ENCODE measurements around the gene CBX2. TPM values are rescaled to one million over a fixed set of nuclear protein-coding genes. Genes with fewer than 3 reads are reported as not detected.

CBX2 gene
- total RNA-seq, 1 experiment from 2014 or later, result 79.4 TPM

DNA sequence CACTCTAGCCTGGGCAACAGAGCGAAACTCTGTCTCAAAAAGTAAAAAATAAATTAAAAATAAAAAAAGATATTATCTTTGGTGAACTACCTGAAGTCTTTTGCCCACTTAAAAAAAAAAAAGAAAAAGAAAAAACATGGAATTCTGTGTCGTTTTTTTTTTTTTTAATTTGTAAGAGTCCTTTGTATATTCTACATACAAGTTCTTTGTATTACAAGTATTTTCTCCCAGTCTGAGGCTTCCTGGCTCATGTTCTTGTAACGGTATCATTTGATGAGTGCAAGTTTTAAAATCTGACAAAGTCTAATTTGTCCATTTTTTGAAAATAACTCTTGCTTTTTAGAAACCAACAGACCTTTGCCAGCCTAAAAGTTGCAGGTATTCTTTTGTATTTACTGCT is 12.2 kb upstream of the CBX2 start:
- Histone ChIP-seq H2AK5ac (ENCODE audit: insufficient read length, low read length) (no peak overlapping the region), H3K23ac (ENCODE audit: insufficient read length, low read depth, low read length) (no peak overlapping the region), H2BK20ac (ENCODE audit: low read depth, low read length, poor library complexity, severe bottlenecking) (no peak overlapping the region), H3K27ac (ENCODE audit: insufficient read length, low read depth, low read length) (no peak overlapping the region), H3K23me2 (ENCODE audit: insufficient read length, low read depth, low read length, poor library complexity, severe bottlenecking) (no peaks in the 10 kb centered on the region), H3K14ac (ENCODE audit: insufficient read depth, low read length) (no peak overlapping the region), H2BK15ac (ENCODE audit: low read depth, low read length) (no peak overlapping the region), H3K18ac (ENCODE audit: insufficient read length, low read depth, low read length) (no peak overlapping the region), H3K79me2 (ENCODE audit: insufficient read depth, low read length) (no peaks in the 10 kb centered on the region), H2BK12ac (ENCODE audit: insufficient read length, low read depth, low read length) (no peak overlapping the region), H3K79me1 (ENCODE audit: insufficient read depth, low read depth, low read length, poor library complexity, severe bottlenecking) (no peaks in the 10 kb centered on the region), H3K9ac (ENCODE audit: extremely low read depth, insufficient read length, low read length) (no peak overlapping the region), H2AFZ (ENCODE audit: low read length) (no peak overlapping the region), H4K5ac (ENCODE audit: insufficient read length, low read depth, low read length) (no peak overlapping the region), H4K20me1 (ENCODE audit: control insufficient read depth, insufficient read depth, insufficient read length) (no peaks in the 10 kb centered on the region), H3K9me3 (ENCODE audit: control insufficient read depth, low read depth, low read length) (no peaks in the 10 kb centered on the region), H4K91ac (ENCODE audit: insufficient read length, low read depth, low read length) (no peak overlapping the region), H2BK5ac (ENCODE audit: insufficient read length, low read length) (no peak overlapping the region), H3K4me2 (ENCODE audit: insufficient read depth, insufficient read length, low read length) (no peak overlapping the region), H3K4ac (ENCODE audit: low read depth, low read length) (no peak overlapping the region), H3K56ac (ENCODE audit: insufficient read length, low read depth, low read length) (no peak overlapping the region), H3K4me1 (ENCODE audit: insufficient read depth, low read length) (no peaks in the 10 kb centered on the region), H4K8ac (replicated peaks; ENCODE audit: insufficient read length, low read depth, low read length) (no peak overlapping the region), H3K27me3 (ENCODE audit: insufficient read depth, low read length) (no peaks in the 10 kb centered on the region), H3T11ph (ENCODE audit: low read length) (no peak overlapping the region), H2BK120ac (ENCODE audit: low read depth, low read length, poor library complexity, severe bottlenecking) (no peak overlapping the region)
- no peaks in the 10 kb centered on the region for H3K36me3 Mint-ChIP-seq (ENCODE audit: insufficient read depth in 1 of 3, low read depth in 3 of 3)
- H3K4me1 Mint-ChIP-seq, result peaks cover 4 to 5% of the 10 kb centered on the region in 2 experiments; a peak in 3 of 4 replicates
- TF ChIP-seq, protein P1, sequence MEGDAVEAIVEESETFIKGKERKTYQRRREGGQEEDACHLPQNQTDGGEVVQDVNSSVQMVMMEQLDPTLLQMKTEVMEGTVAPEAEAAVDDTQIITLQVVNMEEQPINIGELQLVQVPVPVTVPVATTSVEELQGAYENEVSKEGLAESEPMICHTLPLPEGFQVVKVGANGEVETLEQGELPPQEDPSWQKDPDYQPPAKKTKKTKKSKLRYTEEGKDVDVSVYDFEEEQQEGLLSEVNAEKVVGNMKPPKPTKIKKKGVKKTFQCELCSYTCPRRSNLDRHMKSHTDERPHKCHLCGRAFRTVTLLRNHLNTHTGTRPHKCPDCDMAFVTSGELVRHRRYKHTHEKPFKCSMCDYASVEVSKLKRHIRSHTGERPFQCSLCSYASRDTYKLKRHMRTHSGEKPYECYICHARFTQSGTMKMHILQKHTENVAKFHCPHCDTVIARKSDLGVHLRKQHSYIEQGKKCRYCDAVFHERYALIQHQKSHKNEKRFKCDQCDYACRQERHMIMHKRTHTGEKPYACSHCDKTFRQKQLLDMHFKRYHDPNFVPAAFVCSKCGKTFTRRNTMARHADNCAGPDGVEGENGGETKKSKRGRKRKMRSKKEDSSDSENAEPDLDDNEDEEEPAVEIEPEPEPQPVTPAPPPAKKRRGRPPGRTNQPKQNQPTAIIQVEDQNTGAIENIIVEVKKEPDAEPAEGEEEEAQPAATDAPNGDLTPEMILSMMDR (conservative IDR thresholded peaks at IDR 0.05), result no peak
- H3K4me3 Mint-ChIP-seq, result no peak overlapping the region
- DNase-seq, result no peak
- H3K9me3 Mint-ChIP-seq, result no peaks in the 10 kb centered on the region
- H3K27ac Mint-ChIP-seq, result no peak overlapping the region
- WGBS (ENCODE audit: extremely low coverage, insufficient read length, low lambda C conversion rate), result no CpG with 5 or more reads among the region's 3 CpGs
- H3K27me3 Mint-ChIP-seq (ENCODE audit: low read depth), result peaks cover 14% of the 10 kb centered on the region
